HG02870 (cell line): ENCODE measurements around the gene TFRC.
A peak's percentile ranks its signal among the peaks of the same experiment; 100 is the strongest.
"Not testable (repeated sequence)": the region's sequence is repeated elsewhere in the genome, so short reads cannot be mapped to it uniquely, and the experiment has no call there.

Experiments
- ATAC-seq: cut with Tn5 transposase; IDR thresholded peaks from one replicate; pipeline ENCODE4 v1.9.1; 2021; ENCODE audit warnings: mild to moderate bottlenecking, moderate library complexity; ENCODE audit not compliant: unreplicated experiment

The TFRC gene

GRCh38 chr3:196081834-196082618, at the start of gene TFRC:
TSS of gene TFRC (minus strand) at chr3:196082090. CDS start at chr3:196077099, 4,991 bp downstream.
- peak; percentile 77 for ATAC-seq

GRCh38 chr3:196128172-196128843, 46.4 kb upstream of the TFRC start:
- no peak for ATAC-seq

GRCh38 chr3:196127308-196128040, 45.6 kb upstream of the TFRC start:
- no peak for ATAC-seq

GRCh38 chr3:196124608-196125007, 42.7 kb upstream of the TFRC start:
- no peak for ATAC-seq

GRCh38 chr3:196122688-196123046, 40.8 kb upstream of the TFRC start:
- no peak for ATAC-seq

- no peak for ATAC-seq
Observed at GRCh38 chr3:196122021-196122687, 40.3 kb upstream of the TFRC start.

GRCh38 chr3:196121066-196121465, 39.2 kb upstream of the TFRC start:
- ATAC-seq: no peak

- no peak for ATAC-seq
Observed at GRCh38 chr3:196120291-196120951, 38.5 kb upstream of the TFRC start.

- ATAC-seq: no peak
Observed at GRCh38 chr3:196117809-196118208, 35.9 kb upstream of the TFRC start.

GRCh38 chr3:196115678-196116083, 33.8 kb upstream of the TFRC start:
- peak; percentile 53 for ATAC-seq

GRCh38 chr3:196111939-196112386, 30.1 kb upstream of the TFRC start:
- ATAC-seq: peak; percentile 40

- ATAC-seq: no peak
Observed at GRCh38 chr3:196108075-196108743, 26.3 kb upstream of the TFRC start.

- ATAC-seq: not testable (repeated sequence)
Observed at GRCh38 chr3:196104707-196105106, 22.8 kb upstream of the TFRC start.

- not testable (repeated sequence) for ATAC-seq
Observed at GRCh38 chr3:196098365-196098980, 16.6 kb upstream of the TFRC start.

GRCh38 chr3:196097373-196098154, 15.7 kb upstream of the TFRC start:
- ATAC-seq: no peak

- ATAC-seq: peak; percentile 74
Observed at GRCh38 chr3:196096382-196096953, 14.6 kb upstream of the TFRC start.

- no peak for ATAC-seq
Observed at GRCh38 chr3:196093317-196094111, 11.6 kb upstream of the TFRC start.

- no peak for ATAC-seq
Observed at GRCh38 chr3:196087906-196088305, 6.0 kb upstream of the TFRC start.
